Left cardiac atrium (tissue), 4 donors: Measurements from ENCODE around the gene NAB2. TPM values are rescaled to one million over a fixed set of nuclear protein-coding genes. Genes with fewer than 3 reads are reported as not detected.
A peak's percentile ranks its signal among the peaks of the same experiment; 100 is the strongest.

Source experiments
- ATAC-seq, 2 donors: fragments of 200-7000 bp; cut with Tn5 transposase; one replicate each; pipeline ENCODE4 v1.9.1; 2020; ENCODE audit warnings: mild to moderate bottlenecking in 2 of 2, moderate library complexity in 2 of 2
- DNase-seq: peaks from one replicate; pipeline ENCODE4 v3.0.0-alpha.2; 2020
- intact Hi-C, 2 donors: fragments of 100-400 bp; cut with DNase I; formaldehyde crosslinking; loops; one replicate each; pipeline versions ENCODE4 v1.14.1 to v1.15.1; 2022 to 2023
- total RNA-seq, 2 donors: library from RNA; stranded (reverse); fragmentation: NEBNext Ultra II Directional; extraction: Animal tissue kit (Norgen Biotek cat#: 25700); gene quantifications; one replicate each; pipeline ENCODE4 v1.2.1, GENCODE V29; 2021
- donor health status: DM: no; HTN: yes; CAD: no.
- donor health status: DM: no; HTN: yes; CAD: no; lungs with severe emphysema.
- donor health status: DM: yes; HTN: yes; CAD: no.
- donor health status: Dilated cardiomyopathy.

Gene NAB2
- total RNA-seq, 2 donors from 2014 or later, result 11.1 to 17.1 TPM

DNA sequence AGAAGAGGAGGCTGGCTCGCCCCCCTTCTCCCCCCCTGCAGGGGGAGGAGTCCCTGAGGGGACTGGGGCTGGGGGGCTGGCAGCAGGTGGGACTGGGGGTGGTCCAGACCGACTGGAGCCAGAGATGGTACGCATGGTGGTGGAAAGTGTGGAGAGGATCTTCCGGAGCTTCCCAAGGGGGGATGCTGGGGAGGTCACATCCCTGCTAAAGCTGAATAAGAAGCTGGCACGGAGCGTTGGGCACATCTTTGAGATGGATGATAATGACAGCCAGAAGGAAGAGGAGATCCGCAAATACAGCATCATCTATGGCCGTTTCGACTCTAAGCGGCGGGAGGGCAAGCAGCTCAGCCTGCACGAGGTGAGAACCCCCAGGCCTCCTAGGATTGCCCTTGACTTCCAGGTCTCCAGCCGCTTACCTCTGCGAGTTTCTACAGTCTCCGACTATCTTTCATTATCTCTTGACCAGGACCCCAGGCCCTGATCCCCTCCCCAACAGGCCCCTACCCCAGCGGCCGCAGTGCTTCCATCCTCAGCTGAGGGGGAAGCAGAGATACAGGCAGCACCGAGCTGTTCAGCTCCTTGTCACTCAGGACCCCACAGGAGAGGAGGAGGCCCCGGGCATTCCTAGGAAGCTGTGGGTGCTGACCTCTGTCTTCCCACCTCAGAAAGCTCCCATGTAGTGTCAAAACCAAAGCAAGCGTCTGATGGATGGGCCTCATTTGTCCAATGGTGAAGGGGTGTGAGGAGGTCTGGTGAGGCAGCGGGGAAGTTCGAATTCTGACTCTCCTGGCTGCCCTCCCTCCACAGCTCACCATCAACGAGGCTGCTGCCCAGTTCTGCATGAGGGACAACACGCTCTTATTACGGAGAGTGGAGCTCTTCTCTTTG, 3.0 kb downstream of the NAB2 start:
- ATAC-seq (no peak), DNase-seq (no peak)
- intact Hi-C loops, result no loop called here

DNA sequence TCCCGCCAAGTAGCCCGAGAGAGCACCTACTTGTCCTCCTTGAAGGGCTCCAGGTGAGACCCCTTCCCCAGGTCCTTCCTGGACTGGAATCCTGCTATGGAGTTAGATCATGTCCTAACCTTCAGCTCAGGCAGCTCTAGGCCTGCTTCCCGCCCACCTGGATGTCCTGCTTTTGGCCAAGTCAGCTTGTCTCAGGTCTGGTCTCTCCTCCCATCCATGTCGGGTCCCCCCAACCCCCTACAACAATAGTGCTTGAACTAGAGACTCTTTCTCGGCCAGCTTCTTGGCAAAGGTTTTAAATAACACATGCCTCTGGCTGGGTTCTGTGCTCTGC, 3.6 kb downstream of the NAB2 start:
- DNase-seq (no peak), ATAC-seq (no peak)
- intact Hi-C loops, result no loop called here

DNA sequence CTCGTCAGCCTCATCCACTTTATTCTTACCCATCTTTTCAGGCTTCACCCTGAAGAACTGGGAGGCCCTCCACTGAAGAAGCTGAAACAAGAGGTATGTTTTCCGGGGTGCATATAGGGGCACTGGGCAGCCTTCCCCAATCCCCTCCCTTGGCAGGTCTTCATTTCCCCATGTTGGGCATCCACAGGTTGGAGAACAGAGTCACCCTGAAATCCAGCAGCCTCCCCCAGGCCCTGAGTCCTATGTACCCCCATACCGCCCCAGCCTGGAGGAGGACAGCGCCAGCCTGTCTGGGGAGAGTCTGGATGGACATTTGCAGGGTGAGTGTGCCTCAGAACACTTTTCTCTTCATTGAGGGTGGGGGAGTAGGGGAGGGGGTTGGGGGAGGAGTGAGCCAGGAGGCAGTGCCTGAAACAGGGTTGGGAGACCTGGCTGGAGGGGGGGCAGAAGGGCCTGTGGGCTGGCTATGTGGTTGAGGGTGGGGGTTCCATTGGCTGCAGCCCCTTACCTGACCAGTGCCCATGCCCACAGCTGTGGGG, 4.0 kb downstream of the NAB2 start:
- ATAC-seq, result no peak
- intact Hi-C loops, result no loop called here
- DNase-seq, result no peak

DNA sequence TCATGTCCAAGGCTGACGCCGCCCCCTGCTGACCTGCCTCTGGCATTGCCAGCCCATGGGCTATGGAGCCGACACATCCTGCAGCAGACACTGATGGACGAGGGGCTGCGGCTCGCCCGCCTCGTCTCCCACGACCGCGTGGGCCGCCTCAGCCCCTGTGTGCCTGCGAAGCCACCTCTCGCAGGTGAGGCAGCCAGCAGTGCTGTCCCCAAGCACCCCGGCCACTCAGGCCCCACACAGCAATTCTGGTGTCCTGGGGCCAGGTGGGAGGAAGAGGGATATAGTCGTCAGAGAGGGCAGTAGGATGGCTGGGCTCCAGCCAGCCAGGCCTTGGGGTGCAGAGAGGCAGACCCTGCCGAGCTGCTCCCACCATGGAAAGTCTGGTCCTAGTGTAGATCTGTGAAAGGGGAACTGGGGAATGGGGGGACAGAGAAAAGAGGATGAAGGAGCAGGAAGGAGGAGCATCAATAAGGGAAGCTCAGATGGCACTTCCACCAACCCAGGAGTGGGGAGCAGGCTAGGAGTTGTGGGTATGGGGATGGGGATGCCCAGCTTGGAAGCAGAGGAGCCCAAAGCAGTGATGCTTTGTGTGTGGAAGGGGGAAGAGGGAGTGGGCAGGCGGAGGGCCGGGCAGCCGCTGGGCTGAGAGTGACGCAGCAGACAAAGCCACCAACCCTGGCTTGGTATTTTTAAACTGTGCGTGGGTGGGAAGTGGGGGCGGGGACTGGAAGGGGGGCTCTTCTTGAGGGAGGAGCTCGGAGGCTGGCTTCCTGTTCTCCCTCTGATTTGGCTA, 4.7 kb downstream of the NAB2 start:
- DNase-seq (peak; percentile 86), ATAC-seq (peak; percentile 56 to 69)
- intact Hi-C loops, result no loop called here

GRCh38 chr12:57094208-57095160, 5.6 kb downstream of the NAB2 start:
- DNase-seq (no peak), ATAC-seq (peak; percentile 0 to 2)
- intact Hi-C loops, result no loop called here

- intact Hi-C loops, result no loop called here
- ATAC-seq (no peak), DNase-seq (no peak)
Observed at GRCh38 chr12:57095440-57095839, 6.5 kb downstream of the NAB2 start.

DNA sequence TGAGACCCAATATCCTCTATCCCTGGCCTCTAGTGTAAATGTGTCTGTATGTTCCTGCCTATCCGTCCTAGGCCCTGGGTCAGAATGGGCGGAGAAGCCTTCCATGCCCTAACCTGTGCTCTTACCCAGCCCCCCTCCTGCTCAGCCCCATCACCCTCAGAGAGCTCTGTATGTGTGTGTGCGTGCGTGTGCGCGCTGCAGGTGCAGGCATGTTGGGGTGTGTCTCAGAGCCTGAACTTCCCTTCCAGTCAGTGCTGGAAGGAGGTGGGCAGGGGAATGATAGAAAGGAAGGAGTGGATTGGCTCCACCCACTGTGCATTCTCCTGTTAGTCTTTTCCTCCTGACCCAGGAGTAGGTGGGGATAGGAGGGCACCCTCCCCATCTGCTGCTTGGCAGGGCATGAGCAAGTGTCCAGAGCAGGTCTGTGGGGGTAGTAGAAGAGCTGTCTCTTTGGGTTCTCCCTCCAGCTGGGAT, 7.2 kb downstream of the NAB2 start:
- intact Hi-C loops, result no loop called here
- peak in 1 of 2 donors; percentile 1 for ATAC-seq
- no peak for DNase-seq

- intact Hi-C loops, result no loop called here
- no peak for ATAC-seq
- no peak for DNase-seq
Observed at GRCh38 chr12:57096748-57097553, 8.0 kb downstream of the NAB2 start.

DNA sequence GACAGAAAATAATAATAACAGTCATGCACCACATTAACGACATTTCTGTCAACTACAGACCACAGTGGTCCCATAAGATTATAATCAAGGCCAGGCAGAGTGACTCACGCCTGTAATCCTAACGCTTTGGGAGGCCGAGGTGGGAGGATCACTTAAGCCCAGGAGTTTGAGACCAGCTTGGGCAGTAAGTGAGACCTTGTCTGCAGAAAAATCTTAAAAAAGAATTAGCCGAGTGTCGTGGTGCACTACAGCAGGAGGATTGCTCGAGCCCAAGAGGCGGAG, 8.6 kb downstream of the NAB2 start:
- intact Hi-C loops, result no loop called here
- ATAC-seq (no peak), DNase-seq (no peak)

GRCh38 chr12:57098546-57098945, 9.6 kb downstream of the NAB2 start:
- no peak for ATAC-seq
- no peak for DNase-seq
- intact Hi-C loops, result no loop called here

DNA sequence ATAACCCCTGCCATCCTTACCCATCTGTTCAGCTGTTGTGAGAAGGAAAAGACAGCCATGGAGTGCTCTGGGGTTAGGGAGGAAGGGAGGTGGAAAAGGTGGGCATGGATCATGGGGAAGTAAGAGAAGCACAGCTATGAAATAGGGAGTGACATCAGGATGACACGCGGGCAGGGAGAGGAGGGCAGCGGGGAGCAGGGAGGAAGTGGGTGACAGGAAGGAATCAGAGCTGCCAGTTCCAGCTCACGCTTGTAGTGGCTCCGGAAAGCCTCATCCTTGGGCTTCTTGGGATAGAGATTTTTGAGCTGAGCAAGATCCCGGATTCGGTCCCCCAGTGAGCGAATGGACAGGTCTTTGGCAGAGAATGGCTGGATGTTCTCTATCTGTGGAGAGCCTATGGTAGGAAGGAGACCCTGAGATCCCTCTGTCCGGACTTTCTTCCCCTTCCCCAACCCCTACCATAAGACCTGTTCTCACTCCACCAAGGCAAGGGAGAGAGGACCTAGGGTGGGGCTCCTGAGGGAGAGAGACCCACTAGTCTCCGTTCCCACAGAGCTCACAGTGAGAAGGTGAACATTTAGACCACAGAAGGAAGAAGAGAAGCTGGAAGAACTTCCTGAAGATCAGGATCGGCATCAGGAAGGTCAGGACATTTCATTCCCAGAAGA, 10.3 kb downstream of the NAB2 start:
- intact Hi-C loops, result no loop called here
- DNase-seq, result no peak
- ATAC-seq, result no peak

GRCh38 chr12:57099766-57100165, 10.9 kb downstream of the NAB2 start:
- DNase-seq, result no peak
- intact Hi-C loops, result no loop called here
- no peak for ATAC-seq

GRCh38 chr12:57101892-57102695, 13.2 kb downstream of the NAB2 start:
- no peak for ATAC-seq
- no peak for DNase-seq
- intact Hi-C loops, result no loop called here

- no peak for DNase-seq
- no peak for ATAC-seq
- intact Hi-C loops, result no loop called here
Observed at GRCh38 chr12:57103856-57104255, 14.9 kb downstream of the NAB2 start.

DNA sequence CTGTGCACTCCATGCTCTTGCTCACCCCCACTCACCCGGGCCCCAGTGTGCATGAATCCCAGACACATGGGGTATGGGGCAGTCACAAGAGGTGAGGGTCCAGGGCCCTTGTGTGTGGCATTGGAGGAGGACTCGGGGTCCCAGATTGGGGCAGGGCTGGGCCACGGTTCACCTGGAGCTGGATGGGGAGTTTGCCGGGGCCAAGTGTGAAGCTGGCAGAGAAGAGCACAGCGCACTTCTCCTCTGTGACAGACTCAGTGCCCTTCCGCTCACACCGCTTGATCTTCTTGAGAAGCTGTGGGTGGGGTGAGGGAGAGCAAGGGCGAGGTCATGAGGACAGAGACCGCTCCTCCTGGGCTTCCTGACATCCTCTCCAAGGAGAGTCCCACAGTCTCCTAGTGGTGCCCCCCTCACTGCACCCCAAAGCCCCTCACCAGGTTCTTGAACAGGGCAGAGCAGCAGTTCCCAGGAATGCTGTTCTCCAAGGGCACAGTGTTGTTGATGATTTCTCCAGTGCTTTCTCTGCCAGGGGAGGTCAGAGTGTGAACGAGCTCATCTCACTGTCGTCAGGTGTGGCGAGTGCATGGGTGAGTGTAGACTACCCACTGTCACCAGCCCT, 15.5 kb downstream of the NAB2 start:
- intact Hi-C loops, result no loop called here
- DNase-seq (no peak), ATAC-seq (peak in 1 of 2 donors; percentile 3)

GRCh38 chr12:57105011-57105753, 16.3 kb downstream of the NAB2 start:
- ATAC-seq, result no peak
- intact Hi-C loops, result no loop called here
- no peak for DNase-seq
